GM19455 (cell line): Measurements from ENCODE around the gene RPL27.
"Not testable (repeated sequence)": the region's sequence is repeated elsewhere in the genome, so short reads cannot be mapped to it uniquely, and the experiment has no call there.

ENCODE experiments used
- ATAC-seq: cut with Tn5 transposase; IDR thresholded peaks from one replicate; pipeline ENCODE4 v1.9.1; 2021; ENCODE audit not compliant: unreplicated experiment

RPL27 gene

DNA sequence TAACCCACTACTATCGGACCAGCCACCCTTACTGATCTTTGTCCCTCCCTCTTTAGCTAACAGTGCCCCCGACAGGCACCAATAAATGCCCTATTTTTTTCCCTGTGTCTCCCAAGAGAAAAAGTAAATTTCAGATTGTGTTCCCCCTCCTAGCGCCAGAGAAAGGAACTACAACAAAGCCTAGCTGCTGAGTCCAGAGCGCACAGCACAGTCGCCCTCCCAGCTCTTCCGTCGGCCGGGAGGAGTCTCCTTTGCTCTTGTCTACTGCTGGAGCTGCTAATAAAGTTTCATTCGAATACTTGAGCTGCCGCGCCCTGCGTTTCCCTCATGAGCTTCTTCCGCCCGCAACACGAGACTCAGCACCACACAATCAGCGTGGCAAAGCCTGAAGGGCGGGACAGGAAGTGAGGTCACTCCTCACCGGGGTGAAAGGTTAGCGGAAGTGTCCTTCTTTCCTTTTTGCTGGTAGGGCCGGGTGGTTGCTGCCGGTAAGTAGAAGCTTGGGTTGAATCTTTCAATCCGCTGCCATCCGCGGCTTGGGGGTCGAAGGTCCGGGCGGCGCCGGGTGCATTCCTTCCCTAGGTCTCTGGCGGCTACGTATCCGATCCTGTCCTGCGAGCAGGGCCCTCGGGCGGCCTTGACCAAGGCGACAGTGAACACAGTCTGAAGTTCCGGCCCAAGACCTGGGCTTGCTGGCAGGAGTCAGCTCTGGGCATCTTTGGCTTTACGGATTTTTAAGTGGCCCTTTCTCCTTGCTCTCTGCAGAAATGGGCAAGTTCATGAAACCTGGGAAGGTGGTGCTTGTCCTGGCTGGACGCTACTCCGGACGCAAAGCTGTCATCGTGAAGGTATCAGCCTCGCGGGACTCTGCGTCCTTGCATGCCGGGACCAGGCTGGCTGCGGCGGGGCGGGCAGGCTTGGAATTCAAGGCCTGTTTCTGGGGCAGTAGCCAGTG lies at the start of gene RPL27:
Gene RPL27 (plus strand): TSS at position 436 of the 955 bp plus-strand sequence. CDS start 332 bp downstream, at position 768.
- ATAC-seq: peak; percentile 87

DNA sequence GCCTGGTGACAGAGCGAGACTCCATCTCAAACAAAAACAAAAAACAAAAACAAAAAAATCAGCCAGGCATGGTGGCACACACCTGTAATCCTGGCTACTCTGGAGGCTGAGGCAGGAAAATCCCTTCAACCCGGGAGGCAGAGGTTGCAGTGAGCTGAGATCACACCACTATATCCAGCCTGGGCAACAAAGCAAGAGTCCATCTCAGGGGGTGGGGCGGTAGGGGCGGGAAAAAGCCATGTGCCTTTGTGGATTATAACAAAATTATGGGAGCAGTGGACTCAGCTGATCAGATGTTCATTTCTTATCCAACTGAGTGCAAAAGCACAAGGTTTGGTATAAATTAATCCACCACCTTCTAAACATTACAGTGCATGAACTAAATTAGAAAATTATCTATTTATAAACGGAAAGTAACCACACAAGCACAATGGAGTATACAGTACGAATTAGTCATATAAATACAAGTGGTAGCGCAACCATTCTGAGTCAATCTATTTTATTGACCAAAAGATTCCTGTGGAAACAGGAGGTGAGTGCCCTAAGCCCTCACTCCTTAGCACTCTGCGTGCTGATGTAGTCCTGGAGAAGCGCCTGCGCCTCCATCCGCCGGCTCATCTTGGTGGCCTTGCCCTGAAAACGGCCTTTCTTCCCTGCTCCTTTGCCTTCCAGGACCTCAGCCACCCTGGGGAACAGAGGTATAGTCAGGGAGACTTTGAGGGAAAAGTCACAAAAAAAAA lies 48.0 kb upstream of the RPL27 start:
- ATAC-seq: no peak

DNA sequence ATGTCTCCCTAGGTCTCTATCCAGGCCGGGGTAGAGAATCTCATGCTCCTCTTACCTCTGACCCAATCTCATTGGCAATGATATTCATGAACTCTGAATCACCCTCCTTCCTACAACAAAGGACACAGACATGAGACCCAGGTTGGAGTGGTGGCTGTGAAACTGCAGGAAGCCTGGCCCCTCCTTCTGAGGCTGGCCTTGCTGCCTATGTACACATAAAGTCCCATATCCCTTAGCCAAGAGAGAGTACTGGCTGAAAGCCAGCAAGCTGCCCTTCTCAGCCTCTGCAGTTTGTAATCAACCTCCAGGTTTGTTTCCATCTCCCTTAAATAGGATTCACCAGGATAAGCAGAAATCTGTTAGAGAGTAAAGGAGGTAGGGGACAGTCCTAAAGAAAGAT lies 44.5 kb upstream of the RPL27 start:
- no peak for ATAC-seq

DNA sequence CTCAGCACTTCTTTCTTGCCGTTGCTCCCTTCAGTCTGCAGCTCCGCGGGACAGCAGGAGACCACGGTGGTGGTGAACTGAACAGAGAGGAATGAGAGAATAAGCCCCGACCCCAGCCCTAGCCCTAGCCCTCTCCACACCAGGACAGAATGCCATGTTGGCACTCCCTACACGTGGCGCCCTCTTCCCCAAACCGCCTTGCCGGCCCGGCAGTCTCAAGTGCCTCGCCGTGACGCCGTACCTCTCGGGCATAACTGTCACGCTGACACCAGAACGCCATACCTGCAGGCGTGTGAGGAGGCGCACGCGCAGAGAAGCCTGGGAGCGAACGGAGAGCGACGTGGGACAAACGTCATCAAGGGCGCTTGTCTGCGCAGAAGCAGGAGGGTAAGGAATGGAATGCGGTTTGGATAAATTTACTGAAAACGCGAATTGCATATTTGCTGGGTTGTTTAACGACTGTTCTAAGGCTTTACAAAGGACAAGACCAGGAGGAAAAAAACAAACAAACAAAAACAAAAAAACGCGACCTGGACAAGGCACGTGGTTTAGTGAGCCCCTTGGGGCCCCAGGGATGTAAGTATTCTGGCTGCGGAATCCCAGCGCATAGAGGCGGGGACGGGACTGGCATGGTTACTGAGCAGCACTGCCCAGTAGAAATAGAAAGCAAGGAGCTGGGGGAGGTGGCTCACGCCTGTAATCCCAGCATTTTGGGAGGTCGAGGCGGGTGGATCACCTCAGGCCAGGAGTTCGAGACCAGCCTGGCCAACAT lies 33.9 kb upstream of the RPL27 start, which contains the start of gene AARSD1:
Gene AARSD1 (minus strand): TSS at position 294 of the 772 bp plus-strand sequence. CDS start 14 bp downstream, at position 280.
- no peak for ATAC-seq

DNA sequence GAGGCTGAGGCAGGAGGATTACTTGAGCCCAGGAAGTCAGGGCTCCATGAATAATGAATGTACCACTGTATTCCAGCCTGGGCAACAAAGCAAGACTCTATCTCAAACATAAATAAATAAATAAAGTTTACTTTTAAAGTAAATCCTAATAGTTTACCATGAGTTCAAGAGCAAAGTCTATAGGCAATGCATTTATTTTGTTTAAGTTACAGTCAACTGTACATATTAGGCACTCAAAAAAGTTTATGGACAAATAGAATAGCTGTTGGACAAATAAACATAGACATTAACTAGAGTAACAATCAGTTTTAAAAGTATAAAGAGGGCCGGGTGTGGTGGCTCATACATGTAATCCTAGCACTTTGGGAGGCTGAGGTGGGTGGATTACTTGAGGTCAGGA lies 30.3 kb upstream of the RPL27 start:
- ATAC-seq: no peak

DNA sequence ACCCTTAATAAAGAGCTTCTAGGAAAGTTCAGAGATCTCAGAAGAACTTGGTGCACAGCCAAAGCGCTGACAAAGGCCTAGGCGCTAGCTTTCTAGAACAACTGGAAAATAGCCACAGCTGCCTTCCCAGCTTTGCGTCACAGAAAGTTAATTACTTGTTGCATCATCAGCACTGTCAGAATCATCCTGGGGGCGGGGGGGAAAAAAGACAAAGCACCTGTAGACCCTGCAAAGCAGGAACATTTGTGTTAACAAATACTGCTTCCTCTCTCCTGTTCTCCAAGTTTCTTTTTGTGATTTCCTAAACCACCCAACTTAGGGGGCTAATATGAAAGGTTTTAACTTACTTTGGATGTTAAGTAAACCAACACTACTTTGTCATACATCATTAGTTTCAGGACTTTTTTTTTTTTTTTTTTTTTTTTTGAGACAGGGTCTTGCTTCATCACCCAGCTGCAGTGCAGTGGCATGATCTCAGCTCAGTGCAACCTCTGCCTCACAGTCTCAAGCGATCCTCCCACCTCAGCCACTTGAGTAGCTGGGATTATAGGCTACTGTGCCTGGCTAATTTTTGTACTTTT lies 29.1 kb upstream of the RPL27 start:
- no peak for ATAC-seq

DNA sequence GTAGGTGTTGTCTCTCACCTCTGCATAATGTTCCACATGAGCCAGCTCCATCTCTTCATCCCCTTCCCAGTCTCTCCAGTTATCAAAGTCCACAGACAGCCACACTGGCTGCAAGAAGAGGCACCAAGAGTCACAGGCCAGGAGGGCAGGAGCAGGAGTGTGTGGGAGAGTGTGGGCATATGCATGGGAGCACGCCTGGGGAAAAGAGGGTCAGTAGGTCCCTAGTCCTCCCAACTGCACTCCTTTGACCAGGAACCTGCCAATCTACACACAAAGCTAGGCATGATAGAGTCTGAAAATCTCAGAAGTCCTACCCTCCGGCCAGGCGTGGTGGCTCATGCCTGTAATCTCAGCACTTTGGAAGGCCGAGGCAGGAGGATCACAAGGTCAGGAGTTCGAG lies 26.6 kb upstream of the RPL27 start:
- no peak for ATAC-seq

DNA sequence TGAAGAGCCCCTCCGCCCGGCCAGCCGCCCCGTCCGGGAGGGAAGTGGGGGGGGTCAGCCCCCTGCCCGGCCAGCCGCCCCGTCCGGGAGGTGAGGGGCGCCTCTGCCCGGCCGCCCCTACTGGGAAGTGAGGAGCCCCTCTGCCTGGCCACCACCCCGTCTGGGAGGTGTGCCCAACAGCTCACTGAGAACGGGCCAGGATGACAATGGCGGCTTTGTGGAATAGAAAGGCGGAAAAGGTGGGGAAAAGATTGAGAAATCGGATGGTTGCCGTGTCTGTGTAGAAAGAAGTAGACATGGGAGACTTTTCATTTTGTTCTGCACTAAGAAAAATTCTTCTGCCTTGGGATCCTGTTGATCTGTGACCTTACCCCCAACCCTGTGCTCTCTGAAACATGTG lies 24.9 kb upstream of the RPL27 start:
- not testable (repeated sequence) for ATAC-seq

DNA sequence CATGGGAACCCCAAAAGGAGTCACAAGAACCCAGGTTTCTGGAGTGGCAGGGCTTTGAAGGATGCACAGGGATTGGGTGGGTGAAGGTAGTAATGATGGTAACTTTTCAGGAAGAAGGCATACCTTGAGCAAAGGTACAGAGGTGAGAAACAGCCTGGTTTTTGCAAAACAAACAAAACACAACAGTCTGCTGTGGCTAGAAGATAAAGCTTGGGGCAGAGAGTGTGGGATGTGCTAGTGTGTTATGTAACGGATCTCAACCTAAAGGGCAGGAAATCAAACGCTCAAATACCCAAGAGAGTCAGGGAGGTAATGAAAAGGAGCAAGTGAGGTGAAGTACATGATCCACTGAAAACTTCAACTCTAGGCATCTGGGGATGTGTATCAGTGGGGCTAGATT lies 23.0 kb upstream of the RPL27 start:
- ATAC-seq: no peak

DNA sequence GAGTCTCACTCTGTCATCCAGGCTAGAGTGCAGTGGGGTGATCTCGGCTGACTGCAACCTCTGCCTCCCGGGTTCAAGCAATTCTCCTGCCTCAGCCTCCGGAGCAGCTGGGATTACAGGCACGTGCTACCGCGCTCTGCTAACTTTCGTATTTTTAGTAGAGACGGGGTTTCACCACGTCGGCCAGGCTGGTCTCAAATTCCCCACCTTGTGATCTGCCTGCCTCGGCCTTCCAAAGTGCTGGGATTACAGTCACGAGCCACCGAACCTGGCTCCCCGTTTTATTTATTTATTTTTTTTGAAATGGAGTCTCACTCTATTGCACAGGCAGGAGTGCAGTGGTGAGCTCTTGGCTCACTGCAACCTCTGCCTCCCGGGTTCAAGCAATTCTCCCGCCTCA lies 22.5 kb upstream of the RPL27 start:
- ATAC-seq: not testable (repeated sequence)

DNA sequence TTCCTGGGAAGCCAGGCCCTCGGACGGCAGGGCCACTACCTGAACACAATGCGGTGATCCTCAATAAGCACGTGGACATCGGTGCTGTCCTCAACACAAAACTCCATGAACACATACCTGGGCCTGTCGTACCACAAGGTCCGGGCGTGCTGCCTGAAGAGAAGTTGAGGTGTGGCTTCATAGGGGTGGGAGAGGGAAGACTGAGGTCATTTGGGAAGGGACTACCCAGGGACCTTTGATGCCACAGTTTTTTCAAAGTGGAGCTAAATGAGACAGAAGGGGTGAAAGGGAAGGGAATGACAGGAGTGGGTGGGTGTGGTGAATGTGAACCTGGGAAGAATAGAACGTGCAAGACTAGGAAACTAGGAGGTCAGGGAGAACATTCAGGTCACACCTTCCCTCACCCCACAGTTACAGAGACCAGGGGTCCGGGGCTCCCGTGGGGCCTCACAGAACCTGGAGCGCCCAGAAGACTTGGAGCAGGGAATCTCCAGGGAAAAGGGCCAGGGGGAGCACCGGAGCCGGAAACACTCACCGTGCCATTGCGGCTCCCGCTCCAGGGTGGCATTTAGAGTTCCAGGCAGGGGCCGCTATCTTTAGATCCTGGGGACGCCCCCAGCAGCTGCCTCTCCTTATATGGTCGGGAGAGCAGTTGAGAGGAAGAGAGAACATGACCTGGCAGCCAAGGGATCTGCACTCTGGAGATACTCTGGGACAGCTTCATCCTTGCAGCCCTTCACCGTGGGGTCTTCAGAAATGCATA lies 18.5 kb upstream of the RPL27 start, which contains the start of gene PTGES3L:
Gene PTGES3L (minus strand): TSS at position 570 of the 763 bp plus-strand sequence. CDS start 27 bp downstream, at position 543.
- no peak for ATAC-seq

DNA sequence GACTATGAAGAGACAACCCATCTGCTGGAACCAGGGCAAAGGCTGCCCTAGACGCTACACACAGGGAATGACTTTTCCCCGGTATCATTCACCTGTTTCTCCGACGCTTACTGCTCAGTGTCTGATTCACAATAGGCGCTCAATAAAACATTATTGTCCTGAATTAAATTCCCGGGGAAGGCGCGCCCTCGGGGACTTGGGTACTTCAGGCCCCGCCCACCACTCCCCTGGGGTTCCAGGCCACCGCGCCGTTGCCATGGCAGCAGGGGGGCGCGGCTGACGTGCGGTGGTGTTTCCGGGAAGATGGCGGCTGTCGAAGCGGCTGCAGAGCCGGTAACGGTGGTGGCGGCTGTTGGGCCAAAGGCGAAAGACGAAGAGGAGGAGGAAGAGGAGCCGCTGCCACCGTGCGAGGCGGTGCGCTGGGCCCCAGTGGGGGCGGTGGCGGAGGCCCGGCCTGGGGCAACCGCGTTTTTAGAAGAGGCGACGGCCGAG lies 17.9 kb upstream of the RPL27 start, which contains the start of gene RUNDC1:
Gene RUNDC1 (plus strand): TSS at position 292 of the 492 bp plus-strand sequence. CDS start 12 bp downstream, at position 304.
- ATAC-seq: no peak

DNA sequence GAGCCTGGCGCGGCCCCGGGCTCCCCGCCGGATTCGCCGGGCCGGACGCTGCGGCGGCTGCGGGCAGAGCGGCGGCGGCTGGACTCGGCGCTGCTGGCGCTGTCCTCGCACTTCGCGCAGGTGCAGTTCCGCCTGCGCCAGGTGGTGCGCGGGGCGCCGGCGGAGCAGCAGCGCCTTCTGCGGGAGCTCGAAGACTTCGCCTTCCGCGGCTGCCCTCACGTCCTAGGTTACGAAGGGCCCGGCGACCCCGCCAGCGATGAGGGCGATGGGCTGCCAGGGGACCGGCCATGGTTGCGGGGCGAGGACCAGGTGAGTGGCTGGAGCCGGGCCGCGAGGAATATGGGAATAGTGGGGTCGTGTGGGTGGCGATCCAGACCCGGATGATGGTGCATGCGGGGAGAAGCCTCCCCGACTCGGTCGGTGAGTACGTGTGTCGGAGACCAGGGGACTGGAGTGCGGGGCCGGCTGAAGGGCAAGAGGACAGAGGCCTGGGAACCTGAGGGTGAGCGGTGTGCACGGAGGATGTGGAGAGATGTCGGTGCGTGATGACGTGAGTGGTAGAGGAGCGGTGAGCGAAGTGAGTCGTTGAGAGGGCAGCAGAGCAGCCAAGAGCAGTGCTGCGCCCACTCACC lies 17.3 kb upstream of the RPL27 start:
- no peak for ATAC-seq

DNA sequence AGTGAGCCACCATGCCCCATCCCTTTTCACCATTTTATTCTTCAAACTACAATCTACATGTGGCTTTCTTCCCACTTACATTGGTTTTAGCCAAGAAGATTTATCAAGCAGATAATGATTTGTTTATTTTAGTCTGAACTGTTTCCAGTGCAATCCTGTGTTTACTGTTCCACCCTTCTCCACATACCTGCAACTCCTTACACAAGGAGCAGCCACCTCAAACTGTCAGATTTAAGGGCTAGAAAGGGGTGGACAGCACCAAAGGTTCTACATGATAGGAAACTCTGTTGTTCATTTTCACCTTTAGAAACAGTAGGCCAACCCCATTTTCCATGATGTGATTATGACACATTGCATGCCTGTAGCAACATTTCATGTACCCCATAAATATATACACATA lies 16.0 kb upstream of the RPL27 start:
- no peak for ATAC-seq

DNA sequence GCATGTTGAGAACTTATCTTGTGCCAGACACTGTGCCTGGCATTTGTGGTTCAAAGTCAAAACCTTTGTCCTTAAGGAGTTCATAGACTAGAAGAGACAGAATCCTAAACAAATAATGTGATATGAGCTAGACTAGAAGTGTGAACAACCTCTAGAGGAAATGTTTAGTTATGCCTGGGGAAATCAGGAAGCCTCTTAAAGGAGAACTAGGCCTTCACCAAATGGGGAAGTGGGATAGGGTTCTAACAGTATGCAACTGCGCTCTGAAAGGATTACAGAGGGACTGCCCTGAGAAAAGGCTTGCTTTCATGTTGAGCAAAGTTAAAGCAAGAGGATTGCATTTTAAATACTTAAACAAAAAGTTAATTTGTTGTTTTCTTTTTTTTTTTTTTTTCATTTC lies 13.0 kb upstream of the RPL27 start:
- ATAC-seq: no peak

DNA sequence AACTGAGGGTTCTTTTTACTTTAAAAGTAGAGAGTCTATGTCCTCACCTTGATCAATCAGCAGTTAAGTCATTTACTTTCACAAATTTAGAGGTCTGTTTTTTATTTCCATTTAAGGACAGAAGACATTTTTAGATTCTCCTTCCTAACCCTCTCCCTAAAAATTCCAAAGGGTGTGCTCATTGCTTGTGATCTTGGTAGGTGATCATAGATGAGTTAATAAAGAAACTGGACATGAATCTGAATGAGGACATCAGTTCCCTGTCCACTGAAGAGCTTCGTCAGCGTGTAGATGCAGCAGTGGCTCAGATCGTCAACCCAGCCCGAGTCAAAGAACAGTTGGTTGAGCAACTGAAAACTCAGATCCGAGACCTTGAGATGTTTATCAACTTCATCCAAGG lies 9.1 kb upstream of the RPL27 start:
- no peak for ATAC-seq

DNA sequence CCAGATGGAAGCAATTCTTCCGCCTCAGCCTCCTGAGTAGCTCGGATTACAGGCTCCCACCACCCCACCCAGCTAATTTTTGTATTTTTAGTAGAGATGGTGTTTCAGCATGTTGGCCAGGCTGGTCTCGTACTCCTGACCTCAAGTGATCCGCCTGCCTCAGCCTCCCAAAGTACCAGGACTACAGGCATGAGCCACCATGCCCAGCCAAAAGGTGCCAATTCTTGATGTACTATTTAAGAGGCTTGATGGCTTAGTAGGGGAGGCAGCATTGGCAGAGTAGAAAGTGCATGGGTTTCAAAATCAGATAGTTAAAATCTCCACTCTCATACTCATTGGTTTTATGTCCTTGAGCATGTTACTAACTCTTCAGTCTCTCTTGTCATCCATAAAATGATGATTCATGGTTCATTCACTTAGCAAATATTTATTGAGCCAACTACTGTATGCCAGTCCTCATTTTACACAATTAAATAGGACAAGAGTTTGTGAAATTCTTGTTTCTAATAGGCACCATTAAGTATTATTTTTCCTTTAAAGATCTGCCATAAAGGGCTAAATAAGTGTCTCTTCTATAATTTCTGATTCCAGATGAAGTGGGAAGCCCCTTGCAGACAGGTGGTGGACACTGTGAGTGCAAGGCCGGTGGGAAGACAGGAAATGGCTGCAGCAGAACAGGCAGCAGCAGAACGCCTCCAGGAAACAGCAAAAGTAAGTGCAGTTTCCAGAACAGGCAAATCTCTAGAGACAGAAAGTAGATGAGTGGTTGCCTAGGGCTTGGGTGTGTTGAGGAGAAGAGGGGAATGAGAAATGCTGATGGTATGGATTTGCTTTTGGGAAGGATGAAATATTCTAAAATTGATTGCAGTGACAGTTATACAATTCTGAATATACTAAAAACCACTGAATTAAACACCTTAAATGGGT lies 8.2 kb upstream of the RPL27 start:
- ATAC-seq: no peak

DNA sequence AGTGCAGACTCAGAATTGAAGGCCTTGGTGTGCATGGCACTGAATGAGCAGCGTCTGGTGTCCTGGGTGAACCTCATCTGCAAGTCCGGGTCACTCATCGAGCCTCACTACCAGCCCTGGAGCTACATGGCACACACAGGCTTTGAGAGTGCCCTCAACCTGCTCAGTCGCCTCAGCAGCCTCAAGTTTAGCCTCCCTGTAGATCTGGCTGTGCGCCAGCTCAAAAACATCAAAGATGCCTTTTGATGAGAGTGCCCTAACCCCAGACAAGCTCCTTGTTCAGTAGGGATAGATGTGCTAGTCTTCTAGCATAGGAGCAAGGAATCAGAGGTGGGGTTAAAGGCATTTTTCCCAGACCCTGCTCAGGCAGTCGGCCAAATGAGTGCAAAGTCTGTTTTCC lies 6.7 kb upstream of the RPL27 start:
- ATAC-seq: no peak
